GM12878 (cell line): ENCODE measurements around the gene ZNF133.

ENCODE experiments used
- CTCF ChIP-seq, 3 experiments: IDR thresholded peaks in 2 of 3; conservative IDR thresholded peaks in 1 of 3; 2 replicates each; pipeline ENCODE4 v1.5.1; 2011; ENCODE audit warnings: low read depth in 3 of 3, low read length in 3 of 3, mild to moderate bottlenecking in 3 of 3, control low read depth in 2 of 3, moderate library complexity in 2 of 3, inconsistent platforms in 1 of 3, mixed read lengths in 1 of 3; ENCODE audit not compliant: control insufficient read depth in 2 of 3, insufficient read depth in 1 of 3; ENCODE audit errors: extremely low read depth in 1 of 3
- EP300 ChIP-seq, 2 experiments: fragments of 150-350 bp in 1 of 2; IDR thresholded peaks; 2 replicates each; pipeline ENCODE4 v1.6.1; 2011 to 2012; ENCODE audit warnings: low read depth in 2 of 2, low read length in 2 of 2, borderline replicate concordance in 1 of 2, improper control_type of control experiment in 1 of 2, inconsistent platforms in 1 of 2; ENCODE audit not compliant: control insufficient read depth in 1 of 2
- POLR2AphosphoS2 ChIP-seq: IDR thresholded peaks from 2 replicates; pipeline ENCODE4 v1.6.1; 2011; ENCODE audit warnings: low read depth, mild to moderate bottlenecking, low read length, improper control_type of control experiment, moderate library complexity

GRCh38 chr20:18331694-18332093, 43.4 kb downstream of the ZNF133 start:
- TF ChIP-seq CTCF (IDR thresholded peaks at IDR 0.05 in 2 of 3, conservative IDR thresholded peaks at IDR 0.05 in 1 of 3; ENCODE audit: control insufficient read depth in 2 of 3, extremely low read depth in 1 of 3, insufficient read depth in 1 of 3, low read depth in 3 of 3, low read length in 3 of 3) = no peak
- no peak for TF ChIP-seq EP300 (IDR thresholded peaks at IDR 0.05; ENCODE audit: borderline replicate concordance in 1 of 2, control insufficient read depth in 1 of 2, low read depth in 2 of 2, low read length in 2 of 2)
- TF ChIP-seq POLR2AphosphoS2 = no peak
